K562 (cell line): ENCODE measurements around the gene TMPRSS5. TPM values are rescaled to one million over a fixed set of nuclear protein-coding genes. Genes with fewer than 3 reads are reported as not detected.
"Not testable (repeated sequence)": the region's sequence is repeated elsewhere in the genome, so short reads cannot be mapped to it uniquely, and the experiment has no call there.

Source experiments
- ATAC-seq: fragments of 200-7000 bp; cut with Tn5 transposase; 3 replicates; pipeline ENCODE4 v1.9.1; 2020; ENCODE audit warnings: moderate library complexity
- BruUV-seq: library from RNA; stranded (reverse); fragments of 400-500 nt; replicated peaks from 2 replicates; lab custom pipeline; 2021; lab: Mats Ljungman, UMichigan
- CTCF ChIA-PET: fragments of 300-600 bp; formaldehyde crosslinking; extraction: SDS; loops from one replicate; lab custom pipeline; 2021; ENCODE audit warnings: low intra/inter-chr PET ratio; lab: Yijun Ruan, JAX
- POLR2A ChIA-PET: fragments of 300-600, 350-650 bp; sonication (Branson Sonifier 250); formaldehyde crosslinking; extraction: SDS; loops from one replicate; lab custom pipeline; 2021; ENCODE audit warnings: antibody characterized with exemption, inconsistent platforms; lab: Yijun Ruan, JAX
- DNase-seq, 4 experiments: peaks; one replicate each; pipeline versions ENCODE4 v3.0.0 to v3.0.0-alpha.2; 2011 to 2018; ENCODE audit warnings: low spot score in 3 of 4, mixed read lengths in 3 of 4; ENCODE audit errors: extremely low read depth in 1 of 4
- FAIRE-seq: peaks from 2 replicates; lab custom pipeline; 2011; peaks lifted over from hg19 to GRCh38; lab: Jason Lieb, UNC
- H2AFZ ChIP-seq: 2 replicates; pipeline ENCODE4 v1.6.0; 2011; ENCODE audit warnings: low read depth, low read length, control low read depth, inconsistent platforms
- H3K27ac ChIP-seq: fragments of 200-600 bp; 3 replicates; pipeline ENCODE4 v1.8.0; 2011; ENCODE audit warnings: low read depth, mild to moderate bottlenecking, control low read depth, inconsistent platforms, low read length, moderate library complexity, mixed read lengths; ENCODE audit errors: extremely low read depth
- H3K27me3 ChIP-seq, 2 experiments: fragments of 300-600 bp in 1 of 2; 2 replicates in 1 of 2; 3 replicates in 1 of 2; pipeline versions ENCODE4 v1.6.0 to v1.8.0; 2011; ENCODE audit warnings: inconsistent platforms in 2 of 2, low read length in 2 of 2, mild to moderate bottlenecking in 1 of 2, mixed read lengths in 1 of 2, moderate library complexity in 1 of 2; ENCODE audit not compliant: control insufficient read depth in 2 of 2, insufficient read depth in 2 of 2
- H3K36me3 ChIP-seq: fragments of 300-600 bp; 3 replicates; pipeline ENCODE4 v1.8.0; 2011; ENCODE audit warnings: mild to moderate bottlenecking, low read length, inconsistent platforms; ENCODE audit not compliant: control insufficient read depth, insufficient read depth
- H3K4me1 ChIP-seq, 2 experiments: fragments of 200-600 bp in 1 of 2; replicated peaks in 1 of 2; 2 replicates in 1 of 2; 3 replicates in 1 of 2; pipeline versions ENCODE4 v1.5.1 to v1.8.0; 2011; ENCODE audit warnings: inconsistent platforms in 2 of 2, low read length in 2 of 2, mild to moderate bottlenecking in 1 of 2, mixed read lengths in 1 of 2, moderate library complexity in 1 of 2; ENCODE audit not compliant: control insufficient read depth in 2 of 2, insufficient read depth in 2 of 2
- H3K4me2 ChIP-seq: 2 replicates; pipeline ENCODE4 v1.6.1; 2011; ENCODE audit warnings: low read length, control low read depth, inconsistent platforms, mixed read lengths; ENCODE audit not compliant: insufficient read depth
- H3K4me3 ChIP-seq: fragments of 200-600 bp; sonication (generic), shearing (Covaris generic); 2 replicates; pipeline ENCODE4 v1.5.1; 2016; ENCODE audit warnings: control low read depth, inconsistent platforms
- H3K79me2 ChIP-seq: fragments of 200-600 bp; 3 replicates; pipeline ENCODE4 v1.8.0; 2011; ENCODE audit warnings: low read length, inconsistent platforms; ENCODE audit not compliant: control insufficient read depth, insufficient read depth
- H3K9ac ChIP-seq, 2 experiments: 2 replicates each; pipeline versions ENCODE4 v1.6.0 to v1.6.1; 2011; ENCODE audit warnings: low read depth in 2 of 2, low read length in 2 of 2, control low read depth in 1 of 2, inconsistent platforms in 1 of 2, mild to moderate bottlenecking in 1 of 2, mixed read lengths in 1 of 2; ENCODE audit not compliant: insufficient read depth in 1 of 2
- H3K9me1 ChIP-seq: one replicate; pipeline ENCODE4 v1.6.0; 2011; ENCODE audit warnings: inconsistent platforms, mild to moderate bottlenecking, low read length, moderate library complexity; ENCODE audit not compliant: control insufficient read depth, insufficient read depth
- H3K9me3 ChIP-seq: replicated peaks from 2 replicates; pipeline ENCODE4 v1.5.1; 2011; ENCODE audit warnings: low read depth, low read length, inconsistent platforms; ENCODE audit not compliant: control insufficient read depth, insufficient read depth
- H4K20me1 ChIP-seq: replicated peaks from 2 replicates; pipeline ENCODE4 v1.6.1; 2011; ENCODE audit warnings: low read length, inconsistent platforms, mixed read lengths; ENCODE audit not compliant: control insufficient read depth, insufficient read depth
- ESRRA ChIP-seq: fragments of 450-650 bp; IDR thresholded peaks from 2 replicates; pipeline ENCODE4 v1.6.1; 2014; ENCODE audit warnings: low read depth, mild to moderate bottlenecking, moderate library complexity, borderline replicate concordance
- RBM25 ChIP-seq: fragments of 200-400 bp; formaldehyde crosslinking; IDR thresholded peaks from 2 replicates; pipeline ENCODE4 v1.6.1; 2018; ENCODE audit warnings: low read length, low read depth, moderate library complexity; ENCODE audit not compliant: severe bottlenecking
- ZNF507 ChIP-seq: conservative IDR thresholded peaks from 2 replicates; pipeline ENCODE4 v1.6.1; 2017; ENCODE audit warnings: missing genetic modification characterization, missing compliant biosample characterization
- WGBS: fragments of 100-300 bp; shearing (Covaris generic); methylation state at CpG from one replicate; pipeline ENCODE4 v1.1.6; 2016; ENCODE audit warnings: low coverage, mixed read lengths; ENCODE audit not compliant: insufficient coverage; ENCODE audit errors: missing lambda C conversion rate; 5-methylcytosine and 5-hydroxymethylcytosine counted together
- in situ Hi-C: fragments of 300-500 bp; cut with MboI; formaldehyde crosslinking; loops from 4 replicates; pipeline ENCODE4 v1.15.0; 2018; ENCODE audit warnings: inconsistent platforms, mixed read lengths
- intact Hi-C: fragments of 100-400 bp; cut with micrococcal nuclease; formaldehyde crosslinking; loops from 2 replicates; pipeline ENCODE4 v1.14.2; 2022
- polyA plus RNA-seq, 8 experiments: library from polyadenylated mRNA; depleted of rRNA in 4 of 8; stranded (reverse) in 5 of 8; unstranded in 3 of 8; fragments of >200 nt; fragmentation: Nextera tagmentation in 2 of 8; fragmentation: Illumina TruSeq in 1 of 8; extraction: Ambion mirVana in 2 of 8; extraction: Trizol in 1 of 8; gene quantifications; 2 replicates each; pipeline versions ENCODE4 v1.2.1 to v1.2.3, GENCODE V29; 2011 to 2014; ENCODE audit warnings: inconsistent platforms in 1 of 8, missing spikeins in 1 of 8
- total RNA-seq, 7 experiments: library from RNA; depleted of rRNA in 6 of 7; stranded (reverse); fragments of >200 nt in 6 of 7; fragmentation: Illumina TruSeq in 2 of 7; extraction: Trizol in 2 of 7; gene quantifications; 2 replicates each; pipeline versions ENCODE4 v1.2.1 to v1.2.3, GENCODE V29; 2011 to 2021; ENCODE audit warnings: low replicate concordance in 1 of 7

TMPRSS5 gene
- total and polyA plus RNA-seq, 9 of the 15 experiments (the other 6 are each of a cell fraction or from before 2014, with no cell fraction given): 0.07 to 0.49 (median 0.17) TPM; not detected in 1

- in situ Hi-C loops (no loop called here), intact Hi-C loops (no loop called here)
- BruUV-seq: no TSS peak
- Histone ChIP-seq H3K27me3 (no peaks in the 10 kb centered on the region), H3K27ac (no peak overlapping the region), H3K79me2 (no peaks in the 10 kb centered on the region), H3K4me3 (no peak overlapping the region), H2AFZ (no peak overlapping the region), H3K9me3 (peaks cover 4% of the 10 kb centered on the region; the same call in 1 of the 2 replicates), H3K36me3 (peaks cover 2% of the 10 kb centered on the region; the same call in 1 of the 3 replicates), H3K9me1 (no peaks in the 10 kb centered on the region), H3K4me2 (no peak overlapping the region), H3K9ac (no peak overlapping the region), H3K4me1 (peaks cover 3 to 7% of the 10 kb centered on the region in 2 experiments; a peak in 4 of 5 replicates), H4K20me1 (no peaks in the 10 kb centered on the region)
- peak; percentile 94 for TF ChIP-seq ZNF507 (tag)
- no peak for TF ChIP-seq ESRRA
- peak; percentile 9 for TF ChIP-seq RBM25
- 35% methylated on average over 1 of the region's 1 CpG for whole genome bisulfite sequencing
- ChIA-PET CTCF (no interaction called here), POLR2A (interaction anchor here (0.6 kb wide), 1 partner anchor 212 kb away, joined by 3 read pairs; no protein-coding TSS in a partner anchor)
- FAIRE-seq (no peak), DNase-seq (no peak), ATAC-seq (no peak)
Observed at GRCh38 chr11:113710989-113711388, 4.9 kb upstream of the TMPRSS5 start.

DNA sequence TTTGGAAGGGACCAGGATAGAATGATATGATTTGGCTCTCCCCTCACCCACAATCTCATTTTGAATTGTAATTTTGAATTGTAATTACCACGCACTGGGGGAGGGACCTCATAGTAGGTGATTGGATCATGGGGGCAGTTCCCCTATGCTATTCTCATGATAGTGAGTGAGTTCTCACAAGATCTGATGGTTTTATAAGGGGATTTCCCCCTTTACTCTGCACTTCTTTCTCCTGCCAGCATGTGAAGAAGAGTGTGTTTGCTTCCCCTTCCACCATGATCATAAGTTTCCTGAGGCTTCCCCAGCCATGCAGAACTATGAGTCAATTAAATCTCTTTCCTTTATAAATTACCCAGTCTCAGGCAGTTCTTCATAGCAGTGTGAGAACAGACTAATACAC is 2.6 kb downstream of the TMPRSS5 start:
- H3K27me3 ChIP-seq, H3K4me1 ChIP-seq, intact Hi-C loops, H3K36me3 ChIP-seq, H3K9ac ChIP-seq, ATAC-seq, H4K20me1 ChIP-seq, CTCF ChIA-PET, FAIRE-seq, H2AFZ ChIP-seq, DNase-seq, H3K9me3 ChIP-seq, H3K27ac ChIP-seq, in situ Hi-C loops, BruUV-seq, H3K9me1 ChIP-seq, H3K4me3 ChIP-seq, H3K79me2 ChIP-seq, H3K4me2 ChIP-seq: not testable (repeated sequence)
- POLR2A ChIA-PET: interaction anchor here (0.7 kb wide), 1 partner anchor 34 kb away, joined by 3 read pairs; no protein-coding TSS in a partner anchor
- whole genome bisulfite sequencing: 0% methylated on average over 1 of the region's 1 CpG
